ENCODE measurements around the gene ATP10A. TPM values are rescaled to one million over a fixed set of nuclear protein-coding genes. Genes with fewer than 3 reads are reported as not detected.

Gene ATP10A
- total RNA-seq, 1 donor from 2014 or later = 3.2 TPM

DNA sequence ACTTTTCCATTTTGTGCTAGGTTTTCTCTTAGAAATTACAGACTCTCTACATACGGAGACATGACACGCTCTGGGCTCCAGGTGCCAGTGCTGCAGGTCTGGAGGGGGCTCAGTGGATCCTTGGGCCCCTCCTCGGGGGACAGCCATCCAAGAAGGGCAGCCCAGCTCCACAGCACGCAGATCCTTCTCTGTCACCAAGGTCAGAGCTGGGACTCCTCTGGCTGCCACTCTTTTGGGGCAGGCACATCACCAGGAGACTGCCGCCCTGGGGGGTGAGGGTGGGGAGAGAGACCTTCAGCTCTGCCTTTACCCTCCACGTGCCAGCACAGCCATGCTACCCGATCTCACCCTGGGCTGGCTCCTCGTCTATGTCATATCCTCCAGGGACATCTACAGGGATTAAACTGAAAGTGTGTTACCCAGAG lies 65.6 kb downstream of the ATP10A start:
- Histone ChIP-seq H3K36me3 (no peaks in the 10 kb centered on the region), H3K27me3 (no peaks in the 10 kb centered on the region), H3K4me1 (peaks cover 5% of the 10 kb centered on the region), H3K27ac (no peak overlapping the region), H3K4me3 (no peak overlapping the region), H3K9me3 (no peaks in the 10 kb centered on the region)
- DNase-seq (ENCODE audit: extremely low spot score in 2 of 2) = peak in 1 of 2 donors; percentile 65
- no peak for TF ChIP-seq POLR2A (IDR thresholded peaks at IDR 0.05)
- TF ChIP-seq, protein P1, sequence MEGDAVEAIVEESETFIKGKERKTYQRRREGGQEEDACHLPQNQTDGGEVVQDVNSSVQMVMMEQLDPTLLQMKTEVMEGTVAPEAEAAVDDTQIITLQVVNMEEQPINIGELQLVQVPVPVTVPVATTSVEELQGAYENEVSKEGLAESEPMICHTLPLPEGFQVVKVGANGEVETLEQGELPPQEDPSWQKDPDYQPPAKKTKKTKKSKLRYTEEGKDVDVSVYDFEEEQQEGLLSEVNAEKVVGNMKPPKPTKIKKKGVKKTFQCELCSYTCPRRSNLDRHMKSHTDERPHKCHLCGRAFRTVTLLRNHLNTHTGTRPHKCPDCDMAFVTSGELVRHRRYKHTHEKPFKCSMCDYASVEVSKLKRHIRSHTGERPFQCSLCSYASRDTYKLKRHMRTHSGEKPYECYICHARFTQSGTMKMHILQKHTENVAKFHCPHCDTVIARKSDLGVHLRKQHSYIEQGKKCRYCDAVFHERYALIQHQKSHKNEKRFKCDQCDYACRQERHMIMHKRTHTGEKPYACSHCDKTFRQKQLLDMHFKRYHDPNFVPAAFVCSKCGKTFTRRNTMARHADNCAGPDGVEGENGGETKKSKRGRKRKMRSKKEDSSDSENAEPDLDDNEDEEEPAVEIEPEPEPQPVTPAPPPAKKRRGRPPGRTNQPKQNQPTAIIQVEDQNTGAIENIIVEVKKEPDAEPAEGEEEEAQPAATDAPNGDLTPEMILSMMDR (IDR thresholded peaks at IDR 0.05) = no peak
- no peak for TF ChIP-seq POLR2AphosphoS5 (IDR thresholded peaks at IDR 0.05; ENCODE audit: insufficient read depth in 1 of 2, low read depth in 1 of 2)
- intact Hi-C loops (cut with DNase I) = no loop called here

DNA sequence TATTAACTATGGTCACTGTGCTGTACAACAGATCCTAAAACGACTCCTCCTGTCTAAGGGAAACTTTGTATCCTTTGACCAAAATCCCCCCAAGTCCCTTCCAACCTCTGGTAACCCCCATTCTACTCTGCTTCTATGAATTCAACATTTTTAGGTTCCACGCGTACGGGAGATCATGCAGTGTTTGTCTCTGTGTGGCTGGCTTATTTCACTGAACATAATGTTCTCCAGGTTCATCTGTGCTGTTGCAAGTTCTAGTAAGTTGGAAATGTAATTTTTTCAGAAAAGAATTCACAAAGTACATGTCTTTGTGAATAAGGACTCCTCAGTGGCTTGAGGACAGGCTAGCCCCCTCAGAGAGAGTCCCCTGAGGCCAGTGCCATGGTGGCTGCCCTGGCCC lies 66.1 kb downstream of the ATP10A start:
- DNase-seq (ENCODE audit: extremely low spot score in 2 of 2) = peak in 1 of 2 donors; percentile 29
- H3K4me1 ChIP-seq = peaks cover 5% of the 10 kb centered on the region
- TF ChIP-seq POLR2A (IDR thresholded peaks at IDR 0.05) (no peak), POLR2AphosphoS5 (IDR thresholded peaks at IDR 0.05; ENCODE audit: insufficient read depth in 1 of 2, low read depth in 1 of 2) (no peak)
- TF ChIP-seq, protein P1 (IDR thresholded peaks at IDR 0.05) = no peak
- H3K36me3 ChIP-seq = no peaks in the 10 kb centered on the region
- H3K9me3 ChIP-seq = no peaks in the 10 kb centered on the region
- no peak overlapping the region for H3K27ac ChIP-seq
- intact Hi-C loops (cut with DNase I) = no loop called here
- H3K4me3 ChIP-seq = no peak overlapping the region
- H3K27me3 ChIP-seq = no peaks in the 10 kb centered on the region

DNA sequence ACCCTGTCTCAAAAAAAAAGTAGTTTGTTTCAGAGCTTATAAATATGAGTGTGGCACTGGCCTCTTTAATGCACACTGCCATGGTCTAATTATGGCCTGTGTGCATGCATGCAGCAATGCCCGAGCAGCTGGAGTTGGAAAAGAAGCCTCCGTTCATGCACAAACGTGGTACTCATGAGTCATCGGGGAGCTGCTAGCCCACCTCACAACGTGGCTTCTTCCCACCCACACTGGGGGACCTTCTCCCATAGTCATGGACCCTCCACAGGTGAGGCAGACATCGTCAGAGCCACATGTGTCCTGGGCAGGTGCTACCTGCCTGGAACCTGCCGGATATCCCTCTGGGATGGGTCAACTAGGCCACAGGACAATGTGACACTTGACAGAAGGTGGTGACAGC lies 66.7 kb downstream of the ATP10A start:
- no peaks in the 10 kb centered on the region for H3K36me3 ChIP-seq
- H3K4me1 ChIP-seq = peaks cover 5% of the 10 kb centered on the region
- no peak overlapping the region for H3K4me3 ChIP-seq
- peak in 1 of 2 donors; percentile 76 for DNase-seq (ENCODE audit: extremely low spot score in 2 of 2)
- intact Hi-C loops (cut with DNase I) = no loop called here
- TF ChIP-seq POLR2AphosphoS5 (IDR thresholded peaks at IDR 0.05; ENCODE audit: insufficient read depth in 1 of 2, low read depth in 1 of 2) (no peak), POLR2A (IDR thresholded peaks at IDR 0.05) (no peak)
- TF ChIP-seq, protein P1 (IDR thresholded peaks at IDR 0.05) = no peak
- H3K9me3 ChIP-seq = no peaks in the 10 kb centered on the region
- H3K27me3 ChIP-seq = no peaks in the 10 kb centered on the region
- H3K27ac ChIP-seq = no peak overlapping the region

DNA sequence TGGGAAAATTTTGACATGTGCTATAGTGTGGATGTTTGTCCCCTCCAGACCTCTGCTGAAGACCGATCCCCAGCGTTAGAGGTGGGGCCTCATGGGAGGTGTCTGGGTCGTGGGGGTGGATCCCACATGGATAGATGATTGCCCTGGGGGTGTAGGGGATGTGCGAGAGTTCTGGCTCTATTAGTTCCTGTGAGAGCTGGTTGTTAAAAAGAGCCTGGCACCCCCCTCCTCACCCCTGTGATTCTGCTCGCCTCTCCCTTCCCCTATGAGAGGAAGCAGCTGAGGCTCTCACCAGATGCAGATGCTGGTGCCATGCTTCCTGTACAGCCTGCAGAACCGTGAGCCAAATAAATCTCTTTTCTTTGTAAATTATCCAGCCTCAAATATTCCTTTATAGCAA lies 67.4 kb downstream of the ATP10A start:
- H3K4me3 ChIP-seq = no peak overlapping the region
- no peaks in the 10 kb centered on the region for H3K27me3 ChIP-seq
- intact Hi-C loops (cut with DNase I) = no loop called here
- DNase-seq (ENCODE audit: extremely low spot score in 2 of 2) = peak in 1 of 2 donors; percentile 34
- no peaks in the 10 kb centered on the region for H3K36me3 ChIP-seq
- H3K4me1 ChIP-seq = peaks cover 5% of the 10 kb centered on the region
- TF ChIP-seq POLR2AphosphoS5 (IDR thresholded peaks at IDR 0.05; ENCODE audit: insufficient read depth in 1 of 2, low read depth in 1 of 2) (no peak), POLR2A (IDR thresholded peaks at IDR 0.05) (no peak)
- no peak overlapping the region for H3K27ac ChIP-seq
- H3K9me3 ChIP-seq = no peaks in the 10 kb centered on the region

DNA sequence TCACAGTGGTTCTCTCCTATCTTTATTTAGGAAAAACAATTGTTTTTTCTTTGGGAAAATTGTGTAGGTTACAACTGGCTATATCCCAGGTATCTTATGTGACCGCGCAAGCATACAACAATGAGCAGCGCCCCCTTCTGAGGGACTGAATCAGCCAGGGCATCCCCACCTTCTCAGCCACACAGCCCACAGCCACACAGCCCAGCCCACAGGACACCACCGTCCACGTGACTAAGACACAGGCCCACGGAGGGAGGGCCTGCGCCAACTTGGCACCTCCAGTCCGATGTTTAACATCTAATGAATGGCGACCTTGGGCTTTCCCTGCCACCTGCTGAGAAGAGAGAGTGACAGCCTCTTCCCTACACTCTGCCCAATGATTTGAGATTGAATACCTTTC lies 68.1 kb downstream of the ATP10A start:
- Histone ChIP-seq H3K36me3 (no peaks in the 10 kb centered on the region), H3K27ac (no peak overlapping the region), H3K9me3 (no peaks in the 10 kb centered on the region), H3K27me3 (no peaks in the 10 kb centered on the region), H3K4me1 (peaks cover 5% of the 10 kb centered on the region), H3K4me3 (no peak overlapping the region)
- intact Hi-C loops (cut with DNase I) = no loop called here
- TF ChIP-seq POLR2AphosphoS5 (IDR thresholded peaks at IDR 0.05; ENCODE audit: insufficient read depth in 1 of 2, low read depth in 1 of 2) (no peak), POLR2A (IDR thresholded peaks at IDR 0.05) (no peak)
- TF ChIP-seq, protein P1 (IDR thresholded peaks at IDR 0.05) = no peak
- peak in 1 of 2 donors; percentile 44 for DNase-seq (ENCODE audit: extremely low spot score in 2 of 2)
